IPS-15b (cell line): ENCODE data around the gene SND1.

Experiments
- H3K27me3 ChIP-seq: one replicate; pipeline ENCODE4 v1.6.1; 2013; ENCODE audit warnings: low read length; ENCODE audit not compliant: control insufficient read depth, insufficient read depth
- H3K36me3 ChIP-seq: one replicate; pipeline ENCODE4 v1.6.1; 2013; ENCODE audit warnings: low read length; ENCODE audit not compliant: control insufficient read depth, insufficient read depth
- H3K4me1 ChIP-seq: one replicate; pipeline ENCODE4 v1.6.1; 2013; ENCODE audit warnings: mild to moderate bottlenecking, low read length; ENCODE audit not compliant: control insufficient read depth, insufficient read depth
- H3K4me3 ChIP-seq: one replicate; pipeline ENCODE4 v1.5.1; 2013; ENCODE audit warnings: low read depth, low read length
- H3K9ac ChIP-seq: one replicate; pipeline ENCODE4 v1.6.1; 2013; ENCODE audit warnings: low read depth, mild to moderate bottlenecking, low read length
- H3K9me3 ChIP-seq: one replicate; pipeline ENCODE4 v1.6.1; 2013; ENCODE audit warnings: mild to moderate bottlenecking, low read length; ENCODE audit not compliant: control insufficient read depth, insufficient read depth

The SND1 gene

DNA sequence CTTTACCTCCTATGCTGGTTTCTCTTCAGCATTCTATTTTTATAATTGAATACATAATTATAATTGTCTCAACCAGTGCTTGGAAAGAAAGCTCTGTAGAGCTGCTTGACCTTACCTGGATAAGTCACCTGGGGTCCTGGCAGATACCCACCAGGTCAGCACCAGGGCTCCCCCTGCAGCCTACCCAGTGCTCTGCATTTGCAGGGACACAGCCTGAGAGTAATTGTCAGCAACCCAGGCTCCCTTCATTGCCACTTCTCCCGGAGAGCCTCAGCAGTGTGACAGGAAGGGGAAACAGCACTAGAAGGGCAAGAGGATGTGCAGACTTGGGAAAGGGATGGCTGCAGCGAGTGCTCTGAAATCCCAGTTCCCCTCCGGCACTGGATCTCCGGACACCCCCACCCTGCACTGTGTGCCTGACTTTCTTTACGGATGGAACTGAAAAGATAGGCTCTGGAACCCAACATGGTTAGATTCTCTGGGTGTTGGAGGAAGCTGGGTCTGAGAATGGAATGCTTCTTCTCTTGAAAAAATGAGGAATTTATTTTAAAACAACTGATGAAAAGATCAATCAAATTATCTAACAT, 22.6 kb upstream of the SND1 start:
- Histone ChIP-seq H3K36me3 (no peaks in the 10 kb centered on the region), H3K4me3 (peak overlapping the region; percentile 30), H3K9me3 (no peaks in the 10 kb centered on the region), H3K27me3 (peaks cover 2% of the 10 kb centered on the region), H3K9ac (no peak overlapping the region), H3K4me1 (peaks cover 2% of the 10 kb centered on the region)

DNA sequence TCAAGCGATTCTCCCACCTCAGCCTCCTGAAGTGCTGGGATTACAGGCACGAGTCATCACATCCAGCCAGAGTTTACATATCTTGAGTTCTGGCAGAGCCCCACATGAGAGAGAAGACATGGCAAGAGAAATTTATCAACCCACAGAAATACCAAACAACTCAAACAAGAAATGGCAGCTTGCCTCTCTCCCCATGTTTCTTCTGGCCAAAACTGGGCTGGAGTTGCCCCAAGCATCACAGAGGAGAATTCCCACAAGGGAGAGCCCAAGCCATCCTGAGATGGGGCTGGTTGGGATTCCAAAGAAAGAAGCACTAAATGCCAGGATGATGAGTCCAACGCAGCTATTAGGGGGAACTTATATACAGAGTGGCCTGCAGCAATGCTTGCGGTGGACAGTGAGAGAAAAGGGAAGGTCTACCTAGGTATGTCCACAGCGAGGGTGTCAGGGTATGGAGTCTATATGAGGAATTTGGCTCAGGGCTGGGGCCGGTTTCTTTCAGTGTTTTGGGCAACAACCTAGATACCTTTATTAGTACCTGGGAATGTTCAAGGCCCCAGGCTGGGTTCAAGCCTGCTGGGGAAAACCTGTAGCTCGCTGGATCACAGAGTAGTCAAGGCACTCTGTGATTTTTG, 19.6 kb upstream of the SND1 start:
- Histone ChIP-seq H3K4me1 (peaks cover 2% of the 10 kb centered on the region), H3K9ac (no peak overlapping the region), H3K36me3 (no peaks in the 10 kb centered on the region), H3K4me3 (no peak overlapping the region), H3K9me3 (no peaks in the 10 kb centered on the region), H3K27me3 (peaks cover 4% of the 10 kb centered on the region)

DNA sequence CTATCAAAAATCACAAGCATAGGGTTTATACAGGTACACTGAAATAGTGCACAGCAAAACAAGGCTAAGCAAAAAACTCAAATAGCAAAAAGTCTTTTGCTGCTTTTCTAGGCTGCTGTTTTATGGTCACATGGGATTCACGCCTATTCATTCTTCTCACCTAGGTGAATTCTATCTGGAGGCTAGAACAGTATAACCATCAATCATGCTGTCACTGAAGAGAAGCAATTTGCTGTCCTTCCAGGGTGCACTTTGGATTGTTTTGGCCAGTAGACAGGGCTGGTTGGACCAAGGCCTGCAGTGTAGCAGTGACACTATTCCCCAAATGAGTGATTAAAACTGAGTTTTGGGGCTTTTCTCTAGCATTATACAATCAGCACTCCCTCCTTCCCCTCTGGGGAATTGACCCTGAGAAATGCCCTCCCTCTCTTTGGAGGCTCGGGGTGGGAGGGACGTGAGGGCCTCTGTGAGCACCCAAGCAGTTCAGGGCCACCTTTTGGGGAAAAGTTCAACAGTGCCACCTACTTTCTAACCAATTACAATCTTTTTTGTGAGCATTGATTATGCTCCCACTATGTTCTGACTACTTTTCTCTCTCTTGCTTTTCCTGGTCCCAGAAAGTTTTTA, 16.2 kb upstream of the SND1 start:
- Histone ChIP-seq H3K4me3 (no peak overlapping the region), H3K9me3 (no peaks in the 10 kb centered on the region), H3K4me1 (no peaks in the 10 kb centered on the region), H3K9ac (no peak overlapping the region), H3K36me3 (no peaks in the 10 kb centered on the region), H3K27me3 (peaks cover 4% of the 10 kb centered on the region)

DNA sequence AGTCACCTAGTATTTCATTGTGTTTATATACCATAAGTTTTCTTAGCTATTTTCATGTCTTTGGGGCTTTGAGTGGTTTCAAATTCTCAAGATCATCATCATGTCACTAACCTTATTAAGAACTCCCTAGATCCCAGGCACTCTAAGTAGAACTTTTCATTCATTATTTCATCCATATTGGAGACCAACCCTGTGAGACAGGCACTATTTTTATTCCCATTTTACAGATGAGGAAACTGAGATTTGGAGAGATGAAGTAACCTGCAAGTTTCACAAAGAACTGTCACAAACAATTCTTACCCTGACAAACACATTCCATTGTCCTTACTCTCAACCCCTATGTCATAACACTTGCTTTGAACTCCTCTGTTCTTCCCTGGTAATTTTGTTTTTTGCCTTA, 13.8 kb upstream of the SND1 start:
- Histone ChIP-seq H3K36me3 (no peaks in the 10 kb centered on the region), H3K9me3 (no peaks in the 10 kb centered on the region), H3K4me1 (no peaks in the 10 kb centered on the region), H3K9ac (no peak overlapping the region), H3K4me3 (no peak overlapping the region), H3K27me3 (peaks cover 4% of the 10 kb centered on the region)

DNA sequence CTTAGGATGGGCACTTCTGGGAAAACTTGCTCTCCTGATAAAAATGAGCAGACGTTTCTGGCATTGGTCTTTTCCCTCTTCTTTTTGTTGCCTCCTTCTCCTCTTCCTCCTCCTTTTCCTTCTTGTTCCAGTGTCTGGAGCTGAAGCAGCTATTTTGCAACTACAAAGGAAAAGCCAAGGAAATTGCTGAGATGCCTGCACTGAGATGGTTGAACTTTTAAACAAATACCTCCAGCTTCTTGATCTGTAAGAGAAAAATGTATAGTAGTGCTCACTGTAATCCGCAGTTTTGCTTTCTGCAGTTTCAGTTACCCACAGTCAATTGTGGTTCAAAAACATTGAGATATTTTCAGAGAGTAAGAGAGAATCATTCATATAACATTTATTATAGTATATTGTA, 7.5 kb upstream of the SND1 start:
- no peak overlapping the region for H3K9ac ChIP-seq
- H3K4me1 ChIP-seq = no peaks in the 10 kb centered on the region
- H3K4me3 ChIP-seq = no peak overlapping the region
- H3K27me3 ChIP-seq = no peaks in the 10 kb centered on the region
- no peaks in the 10 kb centered on the region for H3K36me3 ChIP-seq
- H3K9me3 ChIP-seq = no peaks in the 10 kb centered on the region

DNA sequence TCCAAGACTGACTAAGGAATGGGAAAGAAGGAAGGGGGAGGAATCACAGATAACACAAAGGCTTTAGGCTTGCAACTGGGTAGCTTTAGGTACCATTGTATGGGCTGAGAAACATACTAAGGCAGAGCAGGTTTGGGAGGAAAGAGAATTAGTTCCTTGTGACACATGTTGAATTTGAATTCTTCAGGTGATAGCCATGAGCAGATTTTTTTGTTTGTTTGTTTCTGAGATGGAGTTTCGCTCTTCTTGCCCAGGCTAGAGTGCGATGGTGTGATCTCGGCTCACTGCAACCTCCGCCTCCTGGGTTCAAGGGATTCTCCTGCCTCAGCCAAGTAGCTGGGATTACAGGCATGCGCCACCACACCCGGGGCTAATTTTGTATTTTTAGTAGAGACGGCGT, 4.4 kb upstream of the SND1 start:
- Histone ChIP-seq H3K9ac (no peak overlapping the region), H3K4me1 (no peaks in the 10 kb centered on the region), H3K36me3 (no peaks in the 10 kb centered on the region), H3K9me3 (no peaks in the 10 kb centered on the region), H3K4me3 (no peak overlapping the region), H3K27me3 (no peaks in the 10 kb centered on the region)

DNA sequence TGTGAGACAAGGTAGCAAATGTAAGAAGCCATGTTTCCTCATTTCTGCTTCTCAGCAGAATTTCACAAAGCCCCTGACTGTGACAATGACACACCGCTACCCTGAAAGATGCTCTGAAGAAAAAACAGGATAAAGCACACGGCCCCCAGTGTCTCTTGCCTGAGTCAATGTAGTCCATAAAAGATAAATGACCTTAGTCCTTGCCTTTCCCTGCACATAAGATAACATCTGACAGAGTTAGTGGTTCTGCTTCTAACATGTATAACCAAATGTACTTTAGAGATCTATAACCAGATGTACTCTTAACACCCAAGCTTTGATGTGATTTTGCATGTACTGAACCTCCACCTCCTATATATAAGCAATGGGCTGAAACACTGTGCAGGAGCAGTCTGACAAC, 3.0 kb upstream of the SND1 start:
- H3K4me1 ChIP-seq = peaks cover 3% of the 10 kb centered on the region
- H3K36me3 ChIP-seq = no peaks in the 10 kb centered on the region
- no peaks in the 10 kb centered on the region for H3K27me3 ChIP-seq
- H3K9ac ChIP-seq = no peak overlapping the region
- no peaks in the 10 kb centered on the region for H3K9me3 ChIP-seq
- no peak overlapping the region for H3K4me3 ChIP-seq

DNA sequence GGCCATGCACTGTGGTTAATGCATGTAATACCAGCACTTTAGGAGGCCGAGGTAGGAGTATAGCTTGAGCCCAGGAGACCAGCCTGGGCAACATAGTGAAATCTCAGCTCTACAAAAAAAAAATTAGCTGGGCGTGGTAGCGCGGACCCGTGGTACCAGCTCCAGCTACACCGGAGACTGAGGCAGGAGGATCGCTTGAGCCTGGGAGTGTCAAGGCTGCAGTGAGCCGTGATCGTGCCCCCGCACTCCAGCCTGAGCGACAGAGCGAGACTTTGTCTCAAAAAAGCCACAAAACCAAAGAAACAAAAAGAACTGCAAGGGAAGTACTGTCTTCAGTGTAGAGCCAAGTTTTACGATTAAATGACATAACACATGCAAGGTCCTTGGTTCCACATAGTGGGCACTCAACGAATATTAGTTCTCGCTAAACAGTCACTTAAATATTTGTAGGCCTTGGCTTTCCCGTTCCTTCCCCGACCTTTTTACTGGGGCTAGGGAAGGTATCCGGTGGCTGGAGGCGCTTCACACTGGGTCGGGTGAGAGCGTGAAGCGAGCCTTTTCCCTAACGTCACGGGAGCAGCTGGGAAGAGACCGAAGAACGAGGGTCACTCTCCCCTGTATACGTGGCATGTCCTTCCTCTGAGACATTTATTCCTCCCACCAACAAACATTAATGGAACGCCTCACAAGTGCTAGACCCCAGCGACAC, 993 bp upstream of the SND1 start:
- peak overlapping the region; percentile 87 for H3K4me3 ChIP-seq
- no peaks in the 10 kb centered on the region for H3K9me3 ChIP-seq
- no peaks in the 10 kb centered on the region for H3K27me3 ChIP-seq
- H3K9ac ChIP-seq = peak overlapping the region; percentile 97
- H3K36me3 ChIP-seq = no peaks in the 10 kb centered on the region
- peaks cover 17% of the 10 kb centered on the region for H3K4me1 ChIP-seq

DNA sequence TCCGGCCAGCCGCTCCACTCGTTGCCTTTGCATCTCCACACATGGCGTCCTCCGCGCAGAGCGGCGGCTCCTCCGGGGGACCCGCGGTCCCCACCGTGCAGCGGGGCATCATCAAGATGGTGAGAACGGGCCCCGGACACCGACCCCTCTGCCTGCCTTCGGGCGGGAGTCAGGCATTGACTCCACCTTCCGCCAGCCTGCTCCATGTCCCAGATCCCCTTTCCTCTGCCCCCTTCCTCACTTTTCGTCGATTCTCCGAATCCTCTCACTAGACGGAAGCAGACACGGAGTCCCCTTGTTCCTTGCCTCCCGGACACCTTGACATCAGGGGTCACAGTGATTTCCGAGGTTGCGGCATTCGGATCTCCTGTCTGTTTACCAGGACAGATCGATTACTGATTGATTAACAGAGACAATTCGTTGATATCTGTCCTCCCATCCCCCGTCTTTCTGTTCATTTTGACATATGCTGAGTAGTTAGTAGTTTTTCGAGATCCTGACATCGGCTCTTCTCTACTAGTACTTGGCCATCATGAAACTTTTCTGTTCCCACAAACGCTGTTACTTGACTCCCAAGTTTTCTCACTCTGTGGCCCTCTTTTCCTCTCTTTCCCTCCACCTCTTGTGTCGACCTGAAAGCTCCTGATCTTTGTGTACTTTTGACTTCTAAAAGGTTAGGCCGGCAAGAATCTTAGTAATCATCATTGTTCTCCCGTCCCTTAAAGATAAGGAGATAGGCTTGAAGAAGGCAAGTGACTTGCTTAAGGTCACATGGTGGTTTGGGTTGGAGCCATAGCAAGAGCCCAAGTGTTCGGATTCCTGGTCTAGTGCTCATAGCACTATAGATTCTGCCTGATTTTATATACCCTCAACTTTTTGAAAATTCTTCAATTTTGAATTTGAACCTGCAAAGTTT, 597 bp downstream of the SND1 start:
- peak overlapping the region; percentile 89 for H3K9ac ChIP-seq
- no peaks in the 10 kb centered on the region for H3K36me3 ChIP-seq
- no peaks in the 10 kb centered on the region for H3K27me3 ChIP-seq
- H3K4me3 ChIP-seq = peak overlapping the region; percentile 97
- no peaks in the 10 kb centered on the region for H3K9me3 ChIP-seq
- H3K4me1 ChIP-seq = peaks cover 17% of the 10 kb centered on the region

DNA sequence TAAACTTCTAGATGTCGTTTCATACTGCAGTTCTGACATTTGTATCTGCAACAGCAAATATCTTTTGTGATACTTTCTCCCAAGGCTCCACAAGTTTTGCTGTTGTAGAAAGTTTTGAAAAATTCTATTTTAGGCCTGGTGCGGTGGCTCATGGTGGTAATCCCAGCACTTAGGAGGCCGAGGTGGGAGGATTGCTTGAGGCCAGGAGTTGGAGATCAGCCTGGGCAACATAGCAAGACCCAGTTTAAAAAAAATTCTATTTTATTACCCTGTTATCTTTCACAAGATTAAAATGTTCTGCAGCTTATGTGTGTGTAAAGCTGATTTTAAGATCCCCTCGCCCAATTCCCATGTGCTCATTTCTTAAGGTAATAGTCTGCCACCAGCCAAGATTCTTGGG, 1.4 kb downstream of the SND1 start:
- H3K4me1 ChIP-seq = peaks cover 17% of the 10 kb centered on the region
- H3K4me3 ChIP-seq = peak overlapping the region; percentile 97
- no peak overlapping the region for H3K9ac ChIP-seq
- H3K36me3 ChIP-seq = no peaks in the 10 kb centered on the region
- H3K27me3 ChIP-seq = no peaks in the 10 kb centered on the region
- no peaks in the 10 kb centered on the region for H3K9me3 ChIP-seq
